ENCODE measurements around the gene GLS2.
A peak's percentile ranks its signal among the peaks of the same experiment; 100 is the strongest.
"Not testable (repeated sequence)": the region's sequence is repeated elsewhere in the genome, so short reads cannot be mapped to it uniquely, and the experiment has no call there.

Gene GLS2

GRCh38 chr12:56490360-56490759, 2.4 kb upstream of the GLS2 start:
- DNase-seq, result no peak

GRCh38 chr12:56487448-56488040, 417 bp downstream of the GLS2 start:
- peak; percentile 17 for DNase-seq

- no peak for DNase-seq
Measured at GRCh38 chr12:56486694-56487093, 1.3 kb downstream of the GLS2 start.

- no peak for DNase-seq
Measured at GRCh38 chr12:56484566-56484965, 3.4 kb downstream of the GLS2 start.

- DNase-seq, result no peak
Measured at GRCh38 chr12:56479625-56480024, 8.3 kb downstream of the GLS2 start.

GRCh38 chr12:56477521-56478225, 10.3 kb downstream of the GLS2 start:
- DNase-seq, result no peak

GRCh38 chr12:56476972-56477432, 11.0 kb downstream of the GLS2 start:
- DNase-seq, result no peak

GRCh38 chr12:56476143-56476542, 11.8 kb downstream of the GLS2 start:
- DNase-seq, result no peak

GRCh38 chr12:56474389-56474788, 13.6 kb downstream of the GLS2 start:
- no peak for DNase-seq

- DNase-seq, result no peak
Measured at GRCh38 chr12:56469007-56469930, 18.7 kb downstream of the GLS2 start.

- peak; percentile 90 for DNase-seq
Measured at GRCh38 chr12:56468216-56469006, 19.6 kb downstream of the GLS2 start, which contains the start of gene SPRYD4. TSS of gene SPRYD4 (plus strand) at chr12:56468578. CDS start at chr12:56468592, 14 bp downstream.

GRCh38 chr12:56462565-56462964, 25.4 kb downstream of the GLS2 start:
- DNase-seq, result no peak

- DNase-seq, result peak; percentile 46
Measured at GRCh38 chr12:56461235-56462159, 26.5 kb downstream of the GLS2 start.

- no peak for DNase-seq
Measured at GRCh38 chr12:56457817-56458216, 30.1 kb downstream of the GLS2 start.

- no peak for DNase-seq
Measured at GRCh38 chr12:56454557-56454956, 33.4 kb downstream of the GLS2 start, which contains the start of gene MIP. TSS of gene MIP (minus strand) at chr12:56454657. CDS start at chr12:56454613, 44 bp downstream.

- no peak for DNase-seq
Measured at GRCh38 chr12:56451147-56451546, 36.8 kb downstream of the GLS2 start.

GRCh38 chr12:56450241-56450640, 37.7 kb downstream of the GLS2 start:
- DNase-seq, result no peak

GRCh38 chr12:56449622-56449984, 38.4 kb downstream of the GLS2 start:
- DNase-seq, result no peak

- DNase-seq, result peak; percentile 89
Measured at GRCh38 chr12:56448860-56449621, 38.9 kb downstream of the GLS2 start, which contains the start of gene TIMELESS. TSS of gene TIMELESS (minus strand) at chr12:56449426. CDS start at chr12:56434170, 15,256 bp downstream.

GRCh38 chr12:56443208-56443607, 44.8 kb downstream of the GLS2 start:
- DNase-seq, result not testable (repeated sequence)

Data from EL (cell line).